DOHH2 (cell line): ENCODE data around the gene TMEM132D.

ENCODE experiments used
- H3F3A ChIP-seq: fragments of 200-600 bp; sonication (generic), shearing (Covaris generic); 2 replicates; pipeline ENCODE4 v1.6.0; 2016; ENCODE audit warnings: antibody characterized with exemption, mild to moderate bottlenecking; ENCODE audit not compliant: control insufficient read depth, insufficient read depth
- H3K27ac ChIP-seq: fragments of 200-600 bp; sonication (generic); 2 replicates; pipeline ENCODE4 v1.5.1; 2014; ENCODE audit warnings: low read depth, mild to moderate bottlenecking, low read length, moderate library complexity
- H3K27me3 ChIP-seq: fragments of 200-600 bp; sonication (generic); 2 replicates; pipeline ENCODE4 v1.6.1; 2014; ENCODE audit warnings: mild to moderate bottlenecking, low read length, mixed read lengths; ENCODE audit not compliant: control insufficient read depth
- H3K36me3 ChIP-seq: fragments of 200-600 bp; sonication (generic); 2 replicates; pipeline ENCODE4 v1.6.1; 2014; ENCODE audit warnings: mild to moderate bottlenecking, low read length, moderate library complexity, mixed read lengths; ENCODE audit not compliant: control insufficient read depth
- H3K4me1 ChIP-seq: fragments of 200-600 bp; sonication (generic); 2 replicates; pipeline ENCODE4 v1.6.1; 2014; ENCODE audit warnings: mild to moderate bottlenecking, low read length, mixed read lengths; ENCODE audit not compliant: control insufficient read depth
- H3K4me2 ChIP-seq: fragments of 200-600 bp; sonication (generic); 2 replicates; pipeline ENCODE4 v1.6.0; 2014; ENCODE audit warnings: mild to moderate bottlenecking, low read length, moderate library complexity
- H3K4me3 ChIP-seq: fragments of 200-600 bp; sonication (generic); 2 replicates; pipeline ENCODE4 v1.5.1; 2014; ENCODE audit warnings: mild to moderate bottlenecking, low read length, mixed read lengths
- H3K79me2 ChIP-seq: fragments of 200-600 bp; sonication (generic); 2 replicates; pipeline ENCODE4 v1.6.1; 2014; ENCODE audit warnings: mild to moderate bottlenecking, low read length, mixed read lengths; ENCODE audit not compliant: control insufficient read depth
- H3K9me2 ChIP-seq: fragments of 200-600 bp; sonication (generic); replicated peaks from 2 replicates; pipeline ENCODE4 v1.6.1; 2014; ENCODE audit warnings: mild to moderate bottlenecking, low read length, mixed read lengths; ENCODE audit not compliant: control insufficient read depth
- H3K9me3 ChIP-seq: fragments of 200-600 bp; sonication (generic); 2 replicates; pipeline ENCODE4 v1.6.1; 2014; ENCODE audit warnings: antibody characterized with exemption, low read length, mixed read lengths; ENCODE audit not compliant: control insufficient read depth, insufficient read depth
- H4K20me1 ChIP-seq: fragments of 200-600 bp; sonication (generic); 2 replicates; pipeline ENCODE4 v1.6.0; 2014; ENCODE audit warnings: low read depth, mild to moderate bottlenecking, antibody characterized with exemption, low read length, moderate library complexity; ENCODE audit not compliant: control insufficient read depth, insufficient read depth
- EZH2phosphoT487 ChIP-seq: fragments of 200-600 bp; sonication (generic); IDR thresholded peaks from 2 replicates; pipeline ENCODE4 v1.6.1; 2017; ENCODE audit warnings: borderline replicate concordance, mild to moderate bottlenecking, antibody characterized with exemption, low read length, moderate library complexity, mixed read lengths
- TF ChIP-seq, protein P1 (sequence below): fragments of 200-600 bp; sonication (generic); IDR thresholded peaks from one replicate; pipeline ENCODE4 v1.5.1; 2014; ENCODE audit warnings: antibody characterized with exemption, mild to moderate bottlenecking, low read depth, low read length; ENCODE audit not compliant: poor library complexity, severe bottlenecking

TMEM132D gene

DNA sequence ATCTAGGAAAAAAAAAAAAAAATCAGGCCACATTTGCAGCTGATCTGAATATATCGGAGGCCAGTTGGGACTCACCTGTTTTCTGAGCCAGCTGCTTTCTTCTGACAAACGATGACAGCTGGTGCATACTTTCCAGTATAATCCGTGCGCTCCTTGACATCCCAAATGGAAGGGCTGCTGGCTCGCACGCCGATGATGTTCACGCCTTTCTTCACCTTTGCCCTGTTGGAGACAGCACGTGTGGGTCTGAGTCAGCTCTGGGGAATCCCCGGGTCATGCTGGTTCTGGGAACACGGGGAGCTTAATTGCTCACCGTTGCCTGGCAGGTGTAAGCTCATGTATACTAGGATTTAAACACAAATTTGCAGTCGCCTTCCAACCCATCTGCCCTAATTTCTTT is 372.8 kb downstream of the TMEM132D start:
- TF ChIP-seq EZH2phosphoT487, result no peak
- TF ChIP-seq, protein P1, sequence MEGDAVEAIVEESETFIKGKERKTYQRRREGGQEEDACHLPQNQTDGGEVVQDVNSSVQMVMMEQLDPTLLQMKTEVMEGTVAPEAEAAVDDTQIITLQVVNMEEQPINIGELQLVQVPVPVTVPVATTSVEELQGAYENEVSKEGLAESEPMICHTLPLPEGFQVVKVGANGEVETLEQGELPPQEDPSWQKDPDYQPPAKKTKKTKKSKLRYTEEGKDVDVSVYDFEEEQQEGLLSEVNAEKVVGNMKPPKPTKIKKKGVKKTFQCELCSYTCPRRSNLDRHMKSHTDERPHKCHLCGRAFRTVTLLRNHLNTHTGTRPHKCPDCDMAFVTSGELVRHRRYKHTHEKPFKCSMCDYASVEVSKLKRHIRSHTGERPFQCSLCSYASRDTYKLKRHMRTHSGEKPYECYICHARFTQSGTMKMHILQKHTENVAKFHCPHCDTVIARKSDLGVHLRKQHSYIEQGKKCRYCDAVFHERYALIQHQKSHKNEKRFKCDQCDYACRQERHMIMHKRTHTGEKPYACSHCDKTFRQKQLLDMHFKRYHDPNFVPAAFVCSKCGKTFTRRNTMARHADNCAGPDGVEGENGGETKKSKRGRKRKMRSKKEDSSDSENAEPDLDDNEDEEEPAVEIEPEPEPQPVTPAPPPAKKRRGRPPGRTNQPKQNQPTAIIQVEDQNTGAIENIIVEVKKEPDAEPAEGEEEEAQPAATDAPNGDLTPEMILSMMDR, result no peak
- H3K4me2 ChIP-seq, result no peak overlapping the region

DNA sequence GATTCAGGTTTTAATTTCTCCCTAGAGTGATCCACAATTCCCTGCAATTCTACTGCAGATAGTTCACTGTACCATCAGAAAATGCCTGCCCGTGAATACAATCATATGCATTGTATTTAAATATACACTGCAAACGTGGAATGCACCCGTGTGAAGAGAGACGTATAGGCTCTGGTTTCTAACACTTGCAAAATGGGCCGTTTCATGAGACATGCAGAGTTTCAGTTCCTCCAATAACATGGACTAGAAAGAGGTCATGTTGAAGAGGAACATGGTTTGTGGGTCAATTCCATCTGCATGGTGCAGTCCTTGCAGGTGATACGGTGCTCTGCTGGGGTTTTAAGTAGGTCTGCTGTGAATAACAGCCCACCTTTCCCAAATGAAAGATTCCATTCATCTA is 373.3 kb downstream of the TMEM132D start:
- TF ChIP-seq, protein P1, result no peak
- TF ChIP-seq EZH2phosphoT487, result no peak
- no peaks in the 10 kb centered on the region for H3K79me2 ChIP-seq
- H3K4me3 ChIP-seq, result no peak overlapping the region
- H3K27me3 ChIP-seq, result no peaks in the 10 kb centered on the region
- no peak overlapping the region for H3K4me2 ChIP-seq
- H3K27ac ChIP-seq, result no peak overlapping the region
- H3K4me1 ChIP-seq, result no peaks in the 10 kb centered on the region
- H3K9me3 ChIP-seq, result no peaks in the 10 kb centered on the region; the same call in 1 of the 2 replicates
- H4K20me1 ChIP-seq, result no peaks in the 10 kb centered on the region
- H3K9me2 ChIP-seq, result no peaks in the 10 kb centered on the region
- no peaks in the 10 kb centered on the region for H3F3A ChIP-seq
- H3K36me3 ChIP-seq, result no peaks in the 10 kb centered on the region

More for the DNA sequence above, 372.8 kb downstream of the TMEM132D start:
- no peaks in the 10 kb centered on the region for H3K4me1 ChIP-seq
- no peaks in the 10 kb centered on the region for H4K20me1 ChIP-seq
- no peaks in the 10 kb centered on the region for H3K36me3 ChIP-seq
- no peaks in the 10 kb centered on the region for H3K27me3 ChIP-seq
- H3K9me3 ChIP-seq, result no peaks in the 10 kb centered on the region
- H3F3A ChIP-seq, result no peaks in the 10 kb centered on the region
- no peak overlapping the region for H3K27ac ChIP-seq
- no peak overlapping the region for H3K4me3 ChIP-seq
- H3K9me2 ChIP-seq, result no peaks in the 10 kb centered on the region
- H3K79me2 ChIP-seq, result no peaks in the 10 kb centered on the region

DNA sequence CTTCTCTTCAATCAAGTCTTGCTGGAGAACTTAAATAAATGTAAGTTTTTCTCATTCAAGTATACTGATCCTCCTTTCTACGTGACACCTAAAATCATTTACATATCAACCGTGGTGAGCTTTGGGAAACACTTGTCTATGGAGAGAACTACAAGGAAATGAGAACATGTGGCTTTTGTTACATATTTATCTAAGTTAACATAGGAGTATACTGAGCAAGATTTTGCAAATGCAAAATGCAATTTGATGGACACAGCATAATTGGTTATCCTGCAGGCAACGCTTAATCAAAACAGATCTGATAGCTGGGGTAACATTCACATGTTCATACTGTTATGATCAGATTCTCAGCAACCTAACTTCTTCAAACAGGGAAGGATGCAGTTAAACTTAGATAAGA is 376.3 kb downstream of the TMEM132D start:
- Histone ChIP-seq H3K79me2 (no peaks in the 10 kb centered on the region), H3K27ac (no peak overlapping the region), H3K9me3 (no peaks in the 10 kb centered on the region; the same call in 1 of the 2 replicates), H3K36me3 (no peaks in the 10 kb centered on the region), H3K4me1 (no peaks in the 10 kb centered on the region), H3K4me2 (no peak overlapping the region), H4K20me1 (no peaks in the 10 kb centered on the region), H3K27me3 (no peaks in the 10 kb centered on the region), H3F3A (no peaks in the 10 kb centered on the region), H3K4me3 (no peak overlapping the region), H3K9me2 (no peaks in the 10 kb centered on the region)
- TF ChIP-seq, protein P1, result no peak
- no peak for TF ChIP-seq EZH2phosphoT487

DNA sequence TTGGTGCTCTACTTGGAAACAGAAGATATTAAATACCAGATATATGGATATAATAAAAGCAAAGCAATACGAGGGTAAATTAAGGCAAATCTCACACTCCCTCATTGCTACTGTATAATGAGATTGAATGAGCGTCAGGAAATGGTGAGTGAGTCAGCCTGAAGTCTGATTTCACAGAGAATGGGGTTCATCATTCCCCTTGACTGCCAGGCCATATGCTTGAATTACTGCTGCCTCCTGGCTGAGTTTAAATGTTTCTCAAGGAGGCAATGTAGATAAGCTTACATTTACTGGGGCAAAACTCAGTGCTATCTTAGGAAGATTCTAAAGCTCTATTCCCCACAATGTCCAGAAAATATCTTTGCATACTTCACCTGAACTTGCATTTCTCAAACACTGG is 380.2 kb downstream of the TMEM132D start:
- no peaks in the 10 kb centered on the region; the same call in 1 of the 2 replicates for H3K9me3 ChIP-seq
- TF ChIP-seq, protein P1, result no peak
- TF ChIP-seq EZH2phosphoT487, result no peak
- no peaks in the 10 kb centered on the region for H3K9me2 ChIP-seq
- H3K4me3 ChIP-seq, result no peak overlapping the region
- H4K20me1 ChIP-seq, result no peaks in the 10 kb centered on the region
- H3K79me2 ChIP-seq, result no peaks in the 10 kb centered on the region
- no peaks in the 10 kb centered on the region for H3K4me1 ChIP-seq
- H3K27me3 ChIP-seq, result no peaks in the 10 kb centered on the region
- H3K27ac ChIP-seq, result no peak overlapping the region
- H3F3A ChIP-seq, result no peaks in the 10 kb centered on the region
- no peak overlapping the region for H3K4me2 ChIP-seq
- no peaks in the 10 kb centered on the region for H3K36me3 ChIP-seq
